Measurements from ENCODE around the gene SSH3.

DNA sequence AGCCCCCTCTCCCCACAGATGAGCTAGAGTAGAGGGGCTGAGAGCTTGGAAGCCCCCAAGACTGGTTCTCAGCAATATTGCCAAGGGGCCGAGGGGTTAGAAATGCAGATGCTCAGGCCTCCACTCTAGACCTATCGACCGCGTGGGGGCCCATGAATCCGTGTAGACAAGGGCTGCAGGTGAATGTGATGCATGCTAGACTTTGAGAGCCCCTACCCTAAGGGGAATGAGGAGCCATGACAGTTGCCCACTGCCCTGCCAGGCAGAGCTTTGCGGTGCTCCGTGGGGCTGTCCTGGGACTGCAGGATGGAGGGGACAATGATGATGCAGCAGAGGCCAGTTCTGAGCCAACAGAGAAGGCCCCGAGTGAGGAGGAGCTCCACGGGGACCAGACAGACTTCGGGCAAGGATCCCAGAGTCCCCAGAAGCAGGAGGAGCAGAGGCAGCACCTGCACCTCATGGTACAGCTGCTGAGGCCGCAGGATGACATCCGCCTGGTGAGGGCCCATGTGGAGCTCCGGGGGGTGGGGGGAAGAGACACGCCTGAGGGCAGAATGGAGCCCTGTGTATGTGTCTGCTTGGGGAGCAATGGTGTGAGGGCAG lies 1.3 kb downstream of the SSH3 start:
- TF ChIP-seq POLR2A (IDR thresholded peaks at IDR 0.05) (no peak), CTCF (IDR thresholded peaks at IDR 0.05) (no peak)

All from breast epithelium (tissue), 3 donors.